H1 (cell line): ENCODE results near the gene GAS6. TPM values are rescaled to one million over a fixed set of nuclear protein-coding genes. Genes with fewer than 3 reads are reported as not detected.

Experiments used
- CTCF ChIA-PET: fragments of 300-600 bp; sonication (Branson Sonifier 250); formaldehyde crosslinking; loops from one replicate; lab custom pipeline; 2021; ENCODE audit not compliant: partially characterized antibody; lab: Charles Lee
- POLR2A ChIA-PET: fragments of 300-600 bp; sonication (Branson Sonifier 250); formaldehyde crosslinking; loops from one replicate; lab custom pipeline; 2021; ENCODE audit warnings: inconsistent platforms; ENCODE audit not compliant: partially characterized antibody; lab: Charles Lee
- DNase-seq, 2 experiments: peaks; one replicate each; pipeline versions ENCODE4 v3.0.0 to v3.0.0-alpha.2; 2010 to 2022; ENCODE audit warnings: low spot score in 2 of 2, low read depth in 1 of 2, mixed read lengths in 1 of 2
- FAIRE-seq: peaks from 2 replicates; lab custom pipeline; 2011; peaks lifted over from hg19 to GRCh38; lab: Jason Lieb, UNC
- H2AFZ ChIP-seq: 2 replicates; pipeline ENCODE4 v1.8.1; 2012; ENCODE audit warnings: low read length, inconsistent platforms
- H2AK5ac ChIP-seq: 2 replicates; pipeline ENCODE4 v1.6.1; 2013; ENCODE audit warnings: low read depth, low read length
- H2BK120ac ChIP-seq: replicated peaks from 2 replicates; pipeline ENCODE3; 2013; ENCODE audit warnings: low read depth, low read length, inconsistent platforms
- H2BK12ac ChIP-seq: 2 replicates; pipeline ENCODE4 v1.6.1; 2013; ENCODE audit warnings: low read depth, low read length
- H2BK15ac ChIP-seq: 2 replicates; pipeline ENCODE4 v1.6.1; 2013; ENCODE audit warnings: low read length
- H2BK20ac ChIP-seq: 2 replicates; pipeline ENCODE4 v1.6.1; 2013; ENCODE audit warnings: low read length
- H2BK5ac ChIP-seq: 2 replicates; pipeline ENCODE4 v1.6.1; 2013; ENCODE audit warnings: low read depth, low read length
- H3K14ac ChIP-seq: 2 replicates; pipeline ENCODE4 v1.6.1; 2013; ENCODE audit warnings: inconsistent platforms; ENCODE audit not compliant: insufficient read length
- H3K18ac ChIP-seq: 2 replicates; pipeline ENCODE4 v1.6.1; 2013; ENCODE audit warnings: low read length; ENCODE audit errors: extremely low read depth
- H3K23ac ChIP-seq: 2 replicates; pipeline ENCODE4 v1.6.1; 2013; ENCODE audit warnings: inconsistent platforms; ENCODE audit not compliant: insufficient read length
- H3K23me2 ChIP-seq: 2 replicates; pipeline ENCODE4 v1.6.1; 2013; ENCODE audit warnings: low read depth, low read length
- H3K27ac ChIP-seq: 2 replicates; pipeline ENCODE4 v1.6.1; 2011; ENCODE audit warnings: low read depth, low read length, inconsistent platforms
- H3K27me3 ChIP-seq, 4 experiments: replicated peaks in 1 of 4; 1 replicate in 1 of 4; 2 replicates in 3 of 4; pipeline versions ENCODE4 v1.6.1 to v1.8.1; 2011 to 2013; ENCODE audit warnings: low read length in 3 of 4, mild to moderate bottlenecking in 3 of 4, inconsistent platforms in 2 of 4, mixed read lengths in 2 of 4, moderate library complexity in 1 of 4; ENCODE audit not compliant: control insufficient read depth in 3 of 4, insufficient read depth in 3 of 4; ENCODE audit errors: extremely low read depth in 1 of 4
- H3K36me3 ChIP-seq, 4 experiments: 2 replicates each; pipeline versions ENCODE4 v1.6.1 to v1.8.1; 2011 to 2013; ENCODE audit warnings: mild to moderate bottlenecking in 4 of 4, low read length in 3 of 4, moderate library complexity in 2 of 4, control low read depth in 1 of 4, inconsistent platforms in 1 of 4; ENCODE audit not compliant: insufficient read depth in 4 of 4, control insufficient read depth in 2 of 4
- H3K4ac ChIP-seq: replicated peaks from 2 replicates; pipeline ENCODE3; 2013; ENCODE audit warnings: low read length, low read depth, mixed read lengths, inconsistent platforms; ENCODE audit not compliant: insufficient read length
- H3K4me1 ChIP-seq, 4 experiments: replicated peaks in 1 of 4; 1 replicate in 1 of 4; 2 replicates in 3 of 4; pipeline versions ENCODE4 v1.6.1 to v1.8.1; 2011 to 2013; ENCODE audit warnings: low read length in 3 of 4, inconsistent platforms in 2 of 4, mixed read lengths in 1 of 4; ENCODE audit not compliant: insufficient read depth in 4 of 4, control insufficient read depth in 3 of 4
- H3K4me2 ChIP-seq, 2 experiments: 2 replicates each; pipeline versions ENCODE4 v1.6.1 to v1.8.1; 2011 to 2013; ENCODE audit warnings: low read depth in 2 of 2, low read length in 2 of 2, control low read depth in 1 of 2, inconsistent platforms in 1 of 2, mild to moderate bottlenecking in 1 of 2; ENCODE audit not compliant: insufficient read depth in 1 of 2
- H3K4me3 ChIP-seq, 4 experiments: fragments of 200-600, 300-600 bp in 1 of 4; sonication (generic), shearing (Covaris generic), sonication (Bioruptor Twin) in 1 of 4; 2 replicates each; pipeline versions ENCODE4 v1.5.1 to v1.8.1; 2011 to 2016; ENCODE audit warnings: low read length in 4 of 4, low read depth in 3 of 4, control low read depth in 2 of 4, inconsistent platforms in 2 of 4, mild to moderate bottlenecking in 2 of 4, mixed read lengths in 1 of 4, moderate library complexity in 1 of 4; ENCODE audit not compliant: insufficient read depth in 2 of 4; ENCODE audit errors: extremely low read depth in 1 of 4
- H3K56ac ChIP-seq: replicated peaks from 2 replicates; pipeline ENCODE3; 2013; ENCODE audit warnings: low read depth, mild to moderate bottlenecking, mixed read lengths, low read length, inconsistent platforms; ENCODE audit not compliant: insufficient read length
- H3K79me1 ChIP-seq: 2 replicates; pipeline ENCODE4 v1.6.1; 2013; ENCODE audit warnings: low read depth, low read length, control low read depth
- H3K79me2 ChIP-seq, 2 experiments: 2 replicates each; pipeline versions ENCODE4 v1.6.1 to v1.8.1; 2012 to 2013; ENCODE audit warnings: low read length in 2 of 2, mild to moderate bottlenecking in 2 of 2, inconsistent platforms in 1 of 2; ENCODE audit not compliant: insufficient read depth in 2 of 2, control insufficient read depth in 1 of 2
- H3K9ac ChIP-seq, 4 experiments: replicated peaks in 1 of 4; 1 replicate in 1 of 4; 2 replicates in 3 of 4; pipeline versions ENCODE4 v1.6.1 to v1.8.1; 2011 to 2013; ENCODE audit warnings: low read depth in 3 of 4, low read length in 3 of 4, control low read depth in 2 of 4, mild to moderate bottlenecking in 2 of 4, moderate library complexity in 2 of 4, inconsistent platforms in 1 of 4; ENCODE audit errors: extremely low read depth in 1 of 4
- H3K9me3 ChIP-seq, 2 experiments: 2 replicates each; pipeline versions ENCODE4 v1.6.1 to v1.8.1; 2012 to 2013; ENCODE audit warnings: mild to moderate bottlenecking in 2 of 2, moderate library complexity in 2 of 2, control low read depth in 1 of 2, inconsistent platforms in 1 of 2, low read depth in 1 of 2, low read length in 1 of 2, mixed read lengths in 1 of 2; ENCODE audit not compliant: insufficient read depth in 2 of 2
- H4K20me1 ChIP-seq, 2 experiments: replicated peaks in 1 of 2; 2 replicates each; pipeline versions ENCODE3 to v1.8.1; 2011 to 2013; ENCODE audit warnings: inconsistent platforms in 2 of 2, low read length in 2 of 2, mild to moderate bottlenecking in 1 of 2; ENCODE audit not compliant: insufficient read depth in 2 of 2, control insufficient read depth in 1 of 2
- H4K5ac ChIP-seq: 2 replicates; pipeline ENCODE4 v1.6.1; 2013; ENCODE audit warnings: low read length, low read depth, mixed read lengths, inconsistent platforms; ENCODE audit not compliant: insufficient read length
- H4K8ac ChIP-seq: 2 replicates; pipeline ENCODE4 v1.8.0; 2013; ENCODE audit warnings: mild to moderate bottlenecking, moderate library complexity, low read length, inconsistent platforms; ENCODE audit not compliant: insufficient read depth; ENCODE audit errors: extremely low read depth
- H4K91ac ChIP-seq: replicated peaks from 2 replicates; pipeline ENCODE3; 2013; ENCODE audit warnings: low read length, mixed read lengths, inconsistent platforms; ENCODE audit not compliant: insufficient read length
- POLR2A ChIP-seq, 2 experiments: IDR thresholded peaks; 1 replicate in 1 of 2; 2 replicates in 1 of 2; pipeline ENCODE4 v1.6.1; 2011; ENCODE audit warnings: low read depth in 2 of 2, low read length in 2 of 2, mild to moderate bottlenecking in 2 of 2; ENCODE audit errors: control extremely low read depth in 1 of 2
- SIRT6 ChIP-seq: IDR thresholded peaks from one replicate; pipeline ENCODE4 v1.7.1; 2012; ENCODE audit warnings: low read length, inconsistent platforms
- WGBS, 2 experiments: shearing (Covaris generic) in 1 of 2; methylation state at CpG; one replicate each; pipeline versions ENCODE4 v1.1.6 to v1.1.7; 2013 to 2015; ENCODE audit warnings: low lambda C conversion rate in 2 of 2, mixed read lengths in 2 of 2, inconsistent platforms in 1 of 2, low coverage in 1 of 2, missing lambda C conversion rate in 1 of 2; ENCODE audit not compliant: insufficient replicate concordance in 2 of 2, insufficient coverage in 1 of 2, insufficient read length in 1 of 2; ENCODE audit errors: extremely low coverage in 1 of 2, missing lambda C conversion rate in 1 of 2; 5-methylcytosine and 5-hydroxymethylcytosine counted together
- polyA plus RNA-seq, 7 experiments: library from polyadenylated mRNA; depleted of rRNA in 3 of 7; stranded (reverse) in 5 of 7; unstranded in 2 of 7; fragments of >200 nt in 5 of 7; fragments of 200-250 nt in 2 of 7; gene quantifications; 1 replicate in 5 of 7; 2 replicates in 1 of 7; 4 replicates in 1 of 7; pipeline versions ENCODE4 v1.2.1 to v1.2.3, GENCODE V29; 2011 to 2013; ENCODE audit warnings: missing spikeins in 2 of 7, mixed read lengths in 2 of 7
- total RNA-seq: library from RNA; stranded (reverse); fragmentation: NEBNext Ultra II Directional; extraction: Animal tissue kit (Norgen Biotek cat#: 25700); gene quantifications from 2 replicates; pipeline ENCODE4 v1.2.1, GENCODE V29; 2021

The GAS6 gene
- total and polyA plus RNA-seq, 2 of the 8 experiments (the other 6 are each of a cell fraction or from before 2014, with no cell fraction given) = 18.6 to 31.0 TPM

DNA sequence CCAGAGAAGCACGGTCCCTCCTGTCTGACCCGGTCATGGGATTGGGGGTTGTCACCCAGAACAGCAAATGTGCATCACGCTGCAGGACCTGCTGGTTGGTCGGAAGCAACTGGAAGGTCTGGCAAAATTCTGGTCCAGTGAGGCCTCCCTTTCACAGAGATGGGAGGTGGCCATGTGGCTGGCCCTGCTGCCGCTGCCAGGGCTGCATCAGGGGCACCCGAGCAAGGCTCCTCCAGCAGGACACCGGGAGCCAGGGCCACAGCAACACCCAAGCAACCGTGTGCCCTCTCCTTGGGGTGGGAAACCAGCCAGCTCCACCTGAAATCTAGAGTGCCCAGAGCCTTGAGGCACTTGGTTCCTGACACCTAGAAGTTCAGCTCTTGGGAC, 11.5 kb upstream of the GAS6 start:
- no peaks in the 10 kb centered on the region for H4K20me1 ChIP-seq
- ChIA-PET CTCF (interaction anchor here (0.6 to 1.5 kb wide), 4 partner anchors 13 to 367 kb away, joined by 3 to 4 read pairs (median 4); no protein-coding TSS in a partner anchor), POLR2A (no interaction called here)
- DNase-seq (no peak), FAIRE-seq (no peak)
- H3K9me3 ChIP-seq = no peaks in the 10 kb centered on the region
- H3K36me3 ChIP-seq = no peaks in the 10 kb centered on the region
- no peak overlapping the region for H3K4me3 ChIP-seq
- H3K79me2 ChIP-seq = no peaks in the 10 kb centered on the region
- H3K27me3 ChIP-seq = no peaks in the 10 kb centered on the region
- H3K9ac ChIP-seq = no peak overlapping the region
- no peak overlapping the region for H2BK20ac ChIP-seq
- H4K91ac ChIP-seq = no peak overlapping the region
- H3K23me2 ChIP-seq = no peaks in the 10 kb centered on the region; the same call in 1 of the 2 replicates
- no peak overlapping the region for H2BK120ac ChIP-seq
- H3K4ac ChIP-seq = no peak overlapping the region
- H3K27ac ChIP-seq = no peak overlapping the region
- no peak overlapping the region for H2BK5ac ChIP-seq
- H3K79me1 ChIP-seq = no peaks in the 10 kb centered on the region
- H3K4me1 ChIP-seq = no peaks in the 10 kb centered on the region; a peak in 1 of 7 replicates
- no peak overlapping the region for H3K56ac ChIP-seq
- H2BK15ac ChIP-seq = no peak overlapping the region
- H3K23ac ChIP-seq = no peak overlapping the region
- 96% methylated on average over 8 of the region's 8 CpGs; no CpG with 5 or more reads in 1 of the 2 experiments for WGBS, 2 experiments
- TF ChIP-seq POLR2A (IDR thresholded peaks at IDR 0.05; ENCODE audit: control extremely low read depth in 1 of 2, low read depth in 2 of 2, low read length in 2 of 2) (no peak), SIRT6 (no peak)
- H2AK5ac ChIP-seq = no peak overlapping the region
- no peak overlapping the region for H3K4me2 ChIP-seq
- H4K8ac ChIP-seq = no peak overlapping the region
- no peak overlapping the region for H3K18ac ChIP-seq
- no peak overlapping the region for H4K5ac ChIP-seq
- H2AFZ ChIP-seq = no peak overlapping the region
- H2BK12ac ChIP-seq = no peak overlapping the region
- H3K14ac ChIP-seq = no peak overlapping the region
